ENCODE data around the gene EFTUD2.

GRCh38 chr17:44906763-44907728 lies 7.8 kb upstream of the EFTUD2 start:
- no peak for TF ChIP-seq GATA2 (IDR thresholded peaks at IDR 0.05; ENCODE audit: low read depth, low read length)
- no peak for TF ChIP-seq GATA3 (IDR thresholded peaks at IDR 0.05; ENCODE audit: low read depth, low read length)
